ENCODE results near the gene COQ10A.

- TF ChIP-seq CTCF (conservative IDR thresholded peaks at IDR 0.05; ENCODE audit: low read length) (no peak), EZH2phosphoT487 (IDR thresholded peaks at IDR 0.05; ENCODE audit: borderline replicate concordance) (no peak)
Measured at GRCh38 chr12:56236985-56237384, 29.8 kb upstream of the COQ10A start.

Measured in Loucy (cell line).